Kidney glomerular epithelial cell (primary cell): ENCODE data around the gene TMEM181.
"Not testable (repeated sequence)": the region's sequence is repeated elsewhere in the genome, so short reads cannot be mapped to it uniquely, and the experiment has no call there.

ENCODE experiments used
- DNase-seq: peaks from one replicate; lab custom pipeline; 2025; lab: John Stamatoyannopoulos, UW

TMEM181 gene, protein sequence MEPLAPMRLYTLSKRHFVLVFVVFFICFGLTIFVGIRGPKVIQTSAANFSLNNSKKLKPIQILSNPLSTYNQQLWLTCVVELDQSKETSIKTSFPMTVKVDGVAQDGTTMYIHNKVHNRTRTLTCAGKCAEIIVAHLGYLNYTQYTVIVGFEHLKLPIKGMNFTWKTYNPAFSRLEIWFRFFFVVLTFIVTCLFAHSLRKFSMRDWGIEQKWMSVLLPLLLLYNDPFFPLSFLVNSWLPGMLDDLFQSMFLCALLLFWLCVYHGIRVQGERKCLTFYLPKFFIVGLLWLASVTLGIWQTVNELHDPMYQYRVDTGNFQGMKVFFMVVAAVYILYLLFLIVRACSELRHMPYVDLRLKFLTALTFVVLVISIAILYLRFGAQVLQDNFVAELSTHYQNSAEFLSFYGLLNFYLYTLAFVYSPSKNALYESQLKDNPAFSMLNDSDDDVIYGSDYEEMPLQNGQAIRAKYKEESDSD

DNA sequence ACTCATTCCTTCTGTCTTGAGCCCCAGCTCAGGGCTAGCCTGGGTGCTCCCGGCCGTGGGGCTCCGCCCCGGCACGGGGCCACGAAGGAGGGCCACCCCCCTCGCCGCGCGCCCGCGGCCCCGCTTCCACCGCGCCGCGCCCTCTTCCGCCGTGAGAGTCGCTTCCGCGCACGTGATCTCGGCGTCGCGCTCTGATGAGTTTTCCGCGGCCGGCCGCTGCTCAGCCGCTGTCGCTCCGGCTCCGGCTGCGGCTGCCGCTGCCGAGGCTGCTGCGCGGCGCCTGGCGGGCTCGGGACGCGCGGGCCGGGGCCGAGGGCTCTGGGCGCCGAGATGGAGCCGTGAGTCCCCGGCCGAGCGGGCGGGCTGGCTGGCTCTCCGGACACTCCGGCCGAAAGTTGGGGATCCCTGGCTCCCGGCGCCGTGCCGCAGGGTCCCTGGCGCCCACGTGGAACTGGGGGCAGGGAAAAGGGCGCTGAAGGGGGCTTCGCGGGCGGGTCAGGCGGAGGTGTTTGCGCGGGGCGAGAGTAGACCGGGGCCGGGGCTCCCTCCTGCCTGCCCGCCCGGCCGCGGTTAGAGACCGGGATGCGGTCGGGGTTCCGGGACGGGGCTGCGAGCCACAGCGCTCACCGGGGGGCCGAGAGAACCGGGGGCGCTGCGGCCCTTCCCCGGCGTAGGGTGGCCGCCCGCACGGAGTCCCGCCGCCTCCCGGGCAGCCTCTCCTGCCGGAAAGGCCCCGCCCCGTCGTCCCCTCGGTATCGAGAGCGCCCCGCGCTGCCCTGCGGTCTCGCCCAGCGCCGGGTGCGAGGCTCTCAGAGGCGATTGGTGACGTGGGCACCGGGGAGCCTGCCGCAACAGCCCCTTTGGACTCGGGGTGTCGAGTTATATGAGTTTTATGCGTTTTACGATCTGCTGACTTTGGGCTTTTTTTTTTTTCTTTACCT, at the start of gene TMEM181:
TMEM181 (plus strand) TSS at position 197 of the 941 bp plus-strand sequence; CDS start at position 331, 134 bp downstream.
- DNase-seq: peak; percentile 34

DNA sequence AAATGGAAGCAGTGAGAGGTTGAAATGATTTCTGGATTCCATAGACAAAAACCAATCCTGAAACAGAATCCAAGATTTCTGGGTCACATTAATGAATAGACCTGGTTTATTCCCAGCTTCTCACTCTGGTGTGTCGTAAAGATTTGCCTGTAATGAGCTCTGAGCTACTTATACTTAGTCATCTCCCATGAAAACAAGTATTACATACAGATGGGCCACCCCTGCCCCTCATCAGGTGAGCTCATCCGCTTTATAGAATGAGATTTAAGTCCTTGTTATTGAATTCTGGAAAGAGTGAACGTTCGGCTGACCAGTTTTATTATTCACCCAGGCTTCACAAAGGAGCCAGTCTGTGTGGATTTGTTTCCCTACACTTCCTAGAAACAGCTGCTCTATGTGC, 47.1 kb upstream of the TMEM181 start:
- DNase-seq: no peak

DNA sequence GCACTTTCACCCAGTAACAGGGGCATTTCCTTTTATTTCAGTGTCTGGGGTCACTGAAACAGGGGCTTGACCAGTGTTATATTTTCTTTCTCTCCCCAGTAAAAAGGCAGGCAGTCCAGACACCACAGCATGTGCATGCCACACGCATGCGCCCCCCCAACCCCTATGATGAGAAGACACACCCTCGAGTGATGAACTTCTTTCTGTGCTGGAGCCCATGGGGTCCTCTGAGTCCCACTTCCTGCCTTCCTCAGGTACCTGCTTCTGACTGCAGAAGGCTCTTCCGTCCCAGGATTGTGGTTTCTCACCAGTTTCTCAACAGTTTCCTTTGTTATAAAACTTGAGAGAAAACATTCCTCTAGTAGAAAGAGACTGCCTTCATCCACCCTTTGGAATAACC, 45.7 kb upstream of the TMEM181 start:
- DNase-seq: no peak

DNA sequence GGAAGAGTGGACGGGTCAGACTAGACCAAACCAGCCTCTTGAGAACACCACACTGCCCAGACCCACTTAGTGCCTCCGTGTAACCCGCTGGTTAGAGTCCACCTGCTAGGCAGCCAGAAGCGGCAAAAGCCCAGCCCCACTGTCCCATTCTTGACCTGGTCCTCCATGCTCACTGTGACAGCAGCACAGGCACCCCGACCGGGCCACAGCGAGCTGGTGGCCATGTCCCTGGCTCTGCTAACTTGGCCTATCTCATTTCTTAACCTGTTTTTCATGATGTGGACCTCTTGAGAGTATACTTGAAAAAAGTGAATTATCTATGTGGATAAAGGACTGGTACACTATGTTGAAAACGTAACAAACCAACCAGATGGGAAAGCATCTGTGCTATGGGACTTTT, 44.9 kb upstream of the TMEM181 start:
- no peak for DNase-seq

DNA sequence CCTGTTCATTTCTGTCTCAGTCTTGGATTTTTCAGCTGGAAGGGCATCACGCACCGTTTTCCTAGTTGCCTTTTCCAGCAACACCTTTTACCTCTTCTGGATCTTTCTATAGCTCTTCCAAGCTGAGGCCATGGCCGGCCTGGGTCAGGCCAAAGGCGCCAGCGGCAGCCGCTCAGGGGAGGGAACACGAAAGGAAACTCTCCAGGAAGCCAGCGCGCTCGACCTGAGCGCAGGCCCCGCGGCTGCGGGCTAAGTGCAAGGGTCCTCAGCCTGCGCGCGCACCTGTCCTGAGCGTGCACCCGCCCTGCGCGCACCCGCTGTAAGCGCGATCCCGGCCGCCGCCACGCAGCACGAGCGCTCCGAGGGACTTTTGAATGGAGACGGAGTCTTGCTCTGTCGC, 43.8 kb upstream of the TMEM181 start:
- DNase-seq: no peak

DNA sequence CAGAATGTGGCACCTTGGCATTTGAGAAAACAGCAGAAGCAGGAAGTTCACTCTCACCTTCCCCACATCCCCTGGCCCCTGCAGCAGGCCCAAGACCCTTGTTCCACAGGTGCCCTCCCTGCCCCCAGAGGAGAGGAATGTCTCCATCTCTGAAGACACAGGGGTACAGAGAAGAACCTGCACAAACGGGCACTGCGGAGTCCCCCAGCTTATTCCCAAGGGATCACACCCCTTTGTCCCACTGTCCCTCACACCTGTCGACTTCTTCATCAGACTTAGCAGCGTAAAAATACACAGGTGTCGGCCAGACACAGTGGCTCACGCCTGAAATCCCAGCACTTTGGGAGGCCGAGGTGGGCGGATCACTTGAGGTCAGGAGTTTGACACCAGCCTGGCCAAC, 42.9 kb upstream of the TMEM181 start:
- no peak for DNase-seq

DNA sequence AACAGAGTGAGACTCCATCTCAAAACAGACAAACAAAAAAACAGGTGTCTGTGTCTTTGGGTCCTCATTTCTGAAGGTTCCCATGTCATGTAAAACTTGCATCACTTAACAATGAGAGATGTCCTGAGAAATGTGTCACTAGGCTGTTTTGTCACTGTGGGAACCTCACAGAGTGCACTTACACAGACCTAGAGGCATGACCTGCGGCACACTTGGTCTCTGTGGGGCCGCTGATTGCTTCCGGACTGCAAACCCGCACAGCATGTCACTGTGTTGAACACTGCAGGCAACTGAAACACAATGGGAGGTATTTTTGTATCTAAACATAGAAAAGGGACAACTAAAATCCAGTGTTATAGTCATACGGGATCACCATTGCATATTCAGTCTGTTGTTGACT, 42.3 kb upstream of the TMEM181 start:
- no peak for DNase-seq

DNA sequence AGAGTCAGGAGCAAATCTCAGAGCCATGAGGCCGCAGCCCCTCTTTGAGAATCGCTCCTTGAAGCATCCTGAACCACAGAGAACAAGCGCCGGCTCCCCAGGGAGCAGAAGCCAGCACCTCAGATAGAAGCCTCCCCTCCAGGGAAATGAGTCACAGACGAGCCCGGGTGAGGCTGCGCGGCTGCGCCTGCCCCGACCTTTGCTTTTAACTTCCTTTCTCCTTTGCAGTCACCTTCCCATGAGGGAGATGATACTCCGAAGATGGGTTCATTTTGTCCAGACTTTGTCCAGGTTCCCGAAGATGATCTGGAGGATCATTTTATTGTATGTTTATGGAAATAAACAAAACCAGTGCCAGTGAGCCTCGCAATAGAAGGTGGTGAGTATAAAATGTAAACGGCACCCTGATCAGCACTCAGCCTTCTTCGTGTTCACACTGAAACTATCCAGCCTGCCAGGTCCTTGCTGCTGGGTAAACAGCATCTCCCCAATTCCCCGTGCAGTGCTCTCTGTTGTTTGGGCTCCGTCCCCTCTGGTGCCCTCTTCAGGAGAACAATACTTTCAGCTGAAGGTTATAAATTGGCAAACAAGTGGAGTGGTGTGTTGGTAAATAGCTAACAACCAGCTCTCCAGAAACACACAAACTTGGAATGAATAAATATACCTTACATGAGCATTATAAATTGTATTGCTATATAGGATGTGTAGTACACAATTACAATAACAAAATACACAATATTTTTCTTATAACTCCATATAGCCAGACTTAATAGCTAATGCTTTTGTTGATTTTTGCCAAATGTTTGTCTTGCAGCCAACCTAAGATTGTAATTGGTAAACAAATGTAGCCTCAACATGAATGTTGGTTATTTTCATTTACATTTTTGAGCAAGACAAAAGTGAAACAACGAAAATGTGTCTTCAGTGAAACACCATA, 41.4 kb upstream of the TMEM181 start:
- peak; percentile 36 for DNase-seq

DNA sequence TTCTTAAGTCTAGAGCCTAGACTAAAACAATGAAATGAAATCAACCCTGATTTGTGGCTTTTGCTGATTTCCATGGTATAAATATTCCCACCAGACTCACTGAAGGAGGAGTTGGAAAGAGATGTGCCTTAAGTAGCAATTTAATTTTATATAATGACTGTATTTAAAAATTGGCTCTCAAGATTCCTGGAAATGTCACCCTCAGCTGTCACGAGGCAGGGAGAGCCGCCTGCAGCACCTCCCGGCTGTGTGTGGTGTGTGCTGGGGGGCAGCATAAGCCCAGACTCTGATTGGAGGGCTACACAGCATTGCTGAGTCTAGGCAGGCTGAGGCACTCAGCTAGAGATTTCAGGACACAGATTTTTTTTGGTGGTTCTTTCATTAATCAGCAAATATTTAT, 40.6 kb upstream of the TMEM181 start:
- no peak for DNase-seq

DNA sequence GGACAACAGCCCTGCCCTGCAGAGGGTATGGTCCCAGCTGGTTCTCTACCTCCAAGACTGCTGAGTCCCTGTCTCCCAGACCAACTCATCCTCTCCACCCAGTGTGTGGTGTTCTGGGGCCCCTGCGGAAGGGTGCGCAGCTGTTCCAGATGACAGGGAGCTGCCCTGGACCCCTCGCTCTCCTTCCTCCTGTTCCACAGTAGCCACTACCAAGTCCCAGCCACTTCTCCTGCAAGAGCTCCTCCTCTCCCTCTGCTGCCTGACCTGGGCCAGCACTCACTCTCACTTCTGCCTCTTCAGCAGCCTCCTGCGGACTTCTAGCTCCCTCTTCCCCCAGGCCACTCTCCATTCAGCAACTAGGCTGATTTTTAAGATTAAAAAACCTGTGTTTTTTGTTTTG, 40.1 kb upstream of the TMEM181 start:
- no peak for DNase-seq

DNA sequence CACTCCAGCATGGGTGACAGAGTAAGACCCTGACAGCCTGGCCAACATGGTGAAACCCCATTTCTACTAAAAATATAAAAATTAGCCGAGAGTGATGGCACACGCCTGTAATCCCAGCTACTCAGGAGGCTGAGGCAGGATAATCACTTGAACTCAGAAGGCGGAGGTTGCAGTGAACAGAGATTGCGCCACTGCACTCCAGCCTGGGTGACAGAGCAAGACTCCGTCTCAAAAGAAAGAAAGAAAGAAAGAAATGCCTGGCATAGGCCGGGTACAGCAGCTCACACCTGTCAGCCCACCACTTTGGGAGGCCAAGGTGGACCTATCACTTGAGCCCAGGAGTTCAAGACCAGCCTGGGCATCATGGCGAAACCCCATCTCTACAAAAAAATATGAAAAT, 38.9 kb upstream of the TMEM181 start:
- DNase-seq: not testable (repeated sequence)

DNA sequence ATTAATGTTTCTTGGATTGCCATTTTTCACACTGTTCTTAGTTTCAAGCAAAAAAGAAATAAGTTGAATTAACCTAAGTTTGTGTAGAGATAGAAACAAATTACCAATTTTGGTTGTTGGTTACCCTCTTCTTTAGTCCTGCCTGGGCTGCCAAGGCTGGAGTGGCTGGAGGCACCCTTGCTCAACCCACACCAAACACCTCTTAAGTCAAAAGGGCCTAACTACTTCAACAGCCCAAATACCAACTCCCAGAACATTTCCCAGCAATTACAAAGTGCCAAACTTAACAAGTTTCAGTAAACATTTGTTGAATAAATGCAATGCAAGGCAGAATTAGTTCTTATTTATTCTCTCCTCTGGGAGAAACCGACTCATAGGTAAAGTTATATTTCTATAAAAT, 38.1 kb upstream of the TMEM181 start:
- DNase-seq: no peak

DNA sequence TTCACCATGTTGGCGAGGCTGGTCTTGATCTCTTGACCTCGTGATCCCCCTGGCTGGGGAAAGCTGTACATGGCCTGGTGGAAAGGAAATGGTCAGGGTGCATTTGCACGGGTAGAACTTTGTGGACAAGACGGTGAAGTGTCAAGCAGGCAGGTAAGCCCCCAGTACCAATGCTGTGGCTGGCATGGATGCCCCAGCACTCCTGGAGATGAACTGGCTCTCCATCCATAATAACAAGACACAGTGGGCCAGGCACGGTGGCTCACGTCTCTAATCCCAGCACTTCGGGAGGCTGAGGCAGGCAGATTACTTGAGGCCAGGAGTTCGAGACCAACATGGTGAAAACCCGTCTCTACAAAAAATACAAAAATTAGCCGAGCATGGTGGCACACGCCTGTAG, 37.3 kb upstream of the TMEM181 start:
- no peak for DNase-seq

DNA sequence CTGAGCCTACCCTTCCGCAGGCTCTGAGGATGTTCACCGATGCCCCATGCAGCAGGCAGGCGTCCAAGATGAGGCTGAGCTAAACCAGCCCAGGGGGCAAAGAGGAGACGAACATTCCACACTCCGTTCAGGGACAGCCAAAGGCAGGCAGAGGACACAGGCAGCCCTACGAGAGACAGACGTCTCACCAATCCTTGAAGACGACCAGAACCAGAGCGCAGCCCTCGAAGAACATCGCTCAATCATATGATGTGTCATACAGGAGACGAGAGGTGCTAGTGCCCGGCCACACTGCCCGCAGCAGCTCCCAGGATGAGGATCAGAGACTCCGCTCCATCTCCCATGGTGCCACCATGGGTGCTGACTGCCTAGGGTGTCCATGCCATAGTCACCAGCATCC, 35.6 kb upstream of the TMEM181 start:
- no peak for DNase-seq

DNA sequence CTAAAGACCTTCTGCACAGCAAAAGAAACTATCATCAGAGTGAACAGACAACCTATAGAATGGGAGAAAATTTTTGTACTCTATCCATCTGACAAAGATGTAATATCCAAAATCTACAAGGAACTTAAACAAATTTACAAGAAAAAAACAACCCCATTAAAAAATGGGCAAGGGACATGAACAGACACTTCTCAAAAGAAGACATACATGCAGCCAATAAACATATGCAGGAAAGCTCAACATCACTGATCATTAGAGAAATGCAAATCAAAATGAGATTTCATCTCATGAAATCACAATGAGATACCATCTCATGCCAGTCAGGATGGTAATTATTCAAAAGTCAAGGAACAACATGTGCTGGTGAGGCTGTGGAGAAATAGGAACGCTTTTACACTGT, 32.0 kb upstream of the TMEM181 start:
- not testable (repeated sequence) for DNase-seq

DNA sequence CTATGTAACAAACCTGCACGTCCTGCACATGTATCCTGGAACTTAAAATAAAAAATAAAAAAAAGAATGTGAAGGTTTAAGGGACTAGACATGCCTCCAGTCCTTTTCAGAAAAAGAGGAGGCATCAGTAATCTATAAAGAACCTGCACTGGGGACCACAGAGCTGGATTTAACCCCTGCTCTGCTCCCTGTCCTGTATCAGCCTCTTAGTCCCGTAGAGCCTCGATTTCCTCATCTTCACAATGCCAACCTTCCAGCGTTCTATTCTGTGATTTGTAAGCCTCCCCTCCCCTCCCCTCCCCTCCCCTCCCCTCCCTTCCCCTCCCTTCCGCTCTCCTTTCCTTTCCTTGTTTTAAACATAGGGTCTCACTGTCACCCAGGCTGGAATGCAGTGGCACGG, 31.1 kb upstream of the TMEM181 start:
- DNase-seq: no peak

DNA sequence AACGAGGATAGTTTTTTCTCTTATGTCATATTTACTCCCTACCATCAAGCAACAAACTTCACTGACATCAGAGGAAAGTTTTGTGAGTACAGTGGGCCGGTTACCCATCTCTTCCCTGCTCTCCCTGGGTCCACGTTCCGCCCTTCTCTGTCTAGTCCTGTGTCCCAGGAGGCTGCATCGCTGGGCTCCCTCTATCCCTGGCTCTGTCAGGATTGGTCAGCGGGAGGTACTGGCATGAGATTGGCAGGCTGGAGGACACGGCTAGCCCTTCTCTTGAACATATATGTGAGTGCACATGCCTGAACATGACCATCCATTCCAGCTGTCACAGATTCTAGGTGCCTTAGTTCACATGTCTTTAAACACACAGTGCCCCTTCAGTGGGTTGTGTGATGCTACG, 30.3 kb upstream of the TMEM181 start:
- no peak for DNase-seq

DNA sequence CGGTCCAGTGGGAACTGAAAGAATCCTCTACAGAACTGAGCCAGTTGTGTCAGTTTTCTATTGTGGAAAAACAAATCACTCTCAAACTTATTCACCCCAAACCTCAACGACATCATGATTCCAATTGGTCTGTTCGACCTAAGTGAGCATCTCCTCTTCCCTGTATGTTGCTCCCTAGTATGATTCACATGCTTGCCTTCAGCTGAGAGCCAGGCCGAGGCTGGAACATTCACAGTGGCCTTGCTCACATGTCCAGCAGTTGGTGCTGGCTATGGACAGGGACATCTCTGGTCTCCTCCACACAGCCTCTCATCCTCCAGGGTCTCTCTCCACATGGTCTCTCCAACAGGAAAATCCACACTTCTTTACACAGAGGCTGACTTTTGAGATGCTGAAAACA, 28.3 kb upstream of the TMEM181 start:
- no peak for DNase-seq

DNA sequence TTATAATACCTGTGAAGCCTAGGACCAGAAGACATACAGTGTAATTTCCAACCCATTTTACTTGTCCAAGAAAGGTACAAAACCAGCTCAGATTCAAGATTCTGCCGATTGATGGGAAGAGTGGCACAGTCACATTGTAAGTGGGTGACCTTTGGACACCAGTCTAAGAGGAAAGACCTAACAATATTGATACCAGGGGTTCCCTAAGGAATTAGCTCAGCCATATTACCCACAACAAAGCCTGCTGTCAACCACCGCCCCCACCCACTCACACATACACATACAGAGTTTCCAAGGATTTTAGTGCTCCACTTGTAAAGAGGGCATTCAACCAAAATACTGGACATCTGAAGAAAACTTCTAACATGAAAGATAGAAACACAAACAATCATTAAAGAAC, 27.9 kb upstream of the TMEM181 start:
- DNase-seq: no peak

DNA sequence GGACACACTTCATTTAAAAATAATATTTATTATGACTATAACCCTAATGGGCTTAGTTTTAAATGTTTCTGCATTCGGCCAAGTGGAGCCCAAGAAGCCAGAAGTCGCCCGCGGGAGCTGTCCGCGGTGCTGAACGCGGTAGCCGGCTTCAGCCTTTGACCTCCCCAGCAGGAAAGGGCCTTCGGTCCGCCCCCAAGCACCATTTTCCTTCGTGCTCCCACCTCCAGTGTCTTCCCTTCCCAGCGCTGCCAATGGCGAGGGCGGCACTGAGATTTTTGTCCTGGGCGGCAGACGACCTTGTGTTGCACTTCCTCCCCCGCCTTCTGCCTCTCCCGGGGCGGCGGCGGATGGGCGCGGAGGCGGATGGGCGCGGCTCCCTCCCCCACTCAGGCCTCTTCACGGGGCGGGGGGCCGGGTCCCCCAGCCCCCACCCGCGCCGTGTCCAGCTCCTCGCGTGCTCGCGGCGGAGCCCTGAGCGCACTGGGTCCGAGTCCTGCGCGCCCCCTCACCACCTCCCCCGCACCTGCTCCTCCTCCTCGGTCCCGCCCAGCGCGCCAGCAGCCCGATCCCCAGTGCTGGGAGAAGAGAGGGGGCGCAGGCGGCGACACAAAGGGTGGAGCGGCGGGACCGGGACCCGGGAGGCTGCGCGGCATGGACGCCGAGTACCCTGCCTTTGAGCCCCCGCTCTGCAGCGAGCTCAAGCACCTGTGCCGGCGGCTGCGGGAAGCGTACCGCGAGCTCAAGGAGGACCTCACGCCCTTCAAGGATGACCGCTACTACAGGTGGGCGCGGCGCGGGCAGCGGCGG, 23.6 kb upstream of the TMEM181 start:
- DNase-seq: peak; percentile 32
